Suprapubic skin (tissue), 4 donors: ENCODE measurements around the gene INSM1. TPM values are rescaled to one million over a fixed set of nuclear protein-coding genes. Genes with fewer than 3 reads are reported as not detected.

Source experiments
- DNase-seq, 2 donors: peaks; one replicate each; pipeline ENCODE4 v3.0.0-alpha.2; 2019; ENCODE audit warnings: low spot score in 2 of 2
- H3K27ac ChIP-seq: fragments of 200-600 bp; sonication (generic); one replicate; pipeline ENCODE4 v1.5.1; 2019
- H3K27me3 ChIP-seq: fragments of 200-600 bp; sonication (generic); one replicate; pipeline ENCODE4 v1.5.1; 2019
- H3K36me3 ChIP-seq: fragments of 200-600 bp; sonication (generic); one replicate; pipeline ENCODE4 v1.5.1; 2019
- H3K4me1 ChIP-seq: fragments of 200-600 bp; sonication (generic); one replicate; pipeline ENCODE4 v1.5.1; 2019
- H3K4me3 ChIP-seq: fragments of 200-600 bp; sonication (generic); one replicate; pipeline ENCODE4 v1.5.1; 2019; ENCODE audit warnings: mild to moderate bottlenecking
- H3K9me3 ChIP-seq: fragments of 200-600 bp; sonication (generic); one replicate; pipeline ENCODE4 v1.5.1; 2019
- EP300 ChIP-seq: sonication (generic); formaldehyde crosslinking; IDR thresholded peaks from one replicate; pipeline ENCODE4 v1.6.1; 2017; ENCODE audit warnings: antibody characterized with exemption
- POLR2A ChIP-seq, 2 donors: fragments of 450-650 bp; IDR thresholded peaks; one replicate each; pipeline ENCODE4 v1.6.1; 2017; ENCODE audit warnings: antibody characterized with exemption in 2 of 2, mild to moderate bottlenecking in 2 of 2, moderate library complexity in 2 of 2
- POLR2AphosphoS5 ChIP-seq, 3 donors: sonication (generic); formaldehyde crosslinking; IDR thresholded peaks; one replicate each; pipeline ENCODE4 v1.6.1; 2017; ENCODE audit warnings: antibody characterized with exemption in 3 of 3
- WGBS: methylation state at CpG from one replicate; pipeline ENCODE4 v1.1.5; 2018; 5-methylcytosine and 5-hydroxymethylcytosine counted together
- total RNA-seq, 4 donors: library from RNA; depleted of rRNA; stranded (reverse); fragments of >200 nt; gene quantifications; one replicate each; pipeline ENCODE4 v1.1.0, GENCODE V29; 2016
- TF ChIP-seq, protein P1 (sequence below), 2 donors: fragments of 200-600 bp in 1 of 2; fragments of 450-650 bp in 1 of 2; sonication (generic) in 1 of 2; IDR thresholded peaks; one replicate each; pipeline ENCODE4 v1.5.1; 2016 to 2019; ENCODE audit warnings: antibody characterized with exemption in 2 of 2, mild to moderate bottlenecking in 1 of 2, moderate library complexity in 1 of 2

INSM1 gene
- total RNA-seq, 4 donors from 2014 or later = not detected

DNA sequence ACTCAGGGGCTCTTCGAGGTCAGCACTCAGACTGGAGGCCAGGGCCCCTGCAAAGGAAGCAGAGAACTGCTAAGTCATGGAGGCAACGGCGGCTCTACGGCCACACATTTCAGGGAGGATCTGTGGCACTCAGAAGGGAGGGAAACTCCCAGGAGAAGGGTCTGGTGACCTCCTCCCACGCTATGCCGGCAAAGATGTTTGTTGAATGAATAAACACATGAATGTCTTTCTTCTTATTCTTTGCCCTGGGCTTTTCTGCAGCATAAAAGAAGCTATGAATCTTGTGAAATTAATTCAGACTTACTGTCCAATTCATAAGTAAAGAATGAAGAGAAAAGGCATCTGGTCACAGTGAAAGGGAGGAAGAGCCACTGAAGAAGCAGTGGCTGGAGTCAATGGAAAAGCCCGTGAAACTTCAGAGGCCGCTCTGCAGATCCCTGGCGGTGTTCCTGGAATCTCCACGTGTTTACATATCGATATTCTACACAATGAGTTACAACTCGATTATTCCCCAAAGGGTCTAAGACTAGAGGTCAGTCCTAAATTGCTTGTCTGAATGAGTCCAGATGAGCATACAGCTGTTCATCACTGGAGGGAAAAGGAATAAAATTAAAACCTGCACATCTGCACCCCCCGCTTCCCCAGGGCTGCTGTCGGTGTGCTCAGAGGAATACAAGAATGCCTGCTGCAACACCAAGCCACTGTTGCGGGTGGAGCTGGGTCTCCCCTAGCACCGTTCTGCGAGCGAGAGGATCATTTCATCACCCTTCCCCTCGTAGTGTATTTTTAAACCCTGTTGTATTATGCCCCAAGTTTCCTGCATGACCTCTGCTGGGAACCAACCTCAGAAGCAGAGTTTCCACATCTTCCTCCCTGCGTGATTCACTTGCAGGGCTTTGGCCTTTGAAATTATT, 25.6 kb downstream of the INSM1 start:
- Histone ChIP-seq H3K4me1 (no peaks in the 10 kb centered on the region), H3K9me3 (no peaks in the 10 kb centered on the region), H3K4me3 (no peak overlapping the region), H3K27me3 (no peaks in the 10 kb centered on the region), H3K27ac (no peak overlapping the region), H3K36me3 (peaks cover 31% of the 10 kb centered on the region)
- WGBS = 86% methylated on average over 20 of the region's 20 CpGs
- TF ChIP-seq EP300 (no peak), POLR2A (IDR thresholded peaks at IDR 0.05) (no peak), POLR2AphosphoS5 (IDR thresholded peaks at IDR 0.05) (no peak)
- TF ChIP-seq, protein P1, sequence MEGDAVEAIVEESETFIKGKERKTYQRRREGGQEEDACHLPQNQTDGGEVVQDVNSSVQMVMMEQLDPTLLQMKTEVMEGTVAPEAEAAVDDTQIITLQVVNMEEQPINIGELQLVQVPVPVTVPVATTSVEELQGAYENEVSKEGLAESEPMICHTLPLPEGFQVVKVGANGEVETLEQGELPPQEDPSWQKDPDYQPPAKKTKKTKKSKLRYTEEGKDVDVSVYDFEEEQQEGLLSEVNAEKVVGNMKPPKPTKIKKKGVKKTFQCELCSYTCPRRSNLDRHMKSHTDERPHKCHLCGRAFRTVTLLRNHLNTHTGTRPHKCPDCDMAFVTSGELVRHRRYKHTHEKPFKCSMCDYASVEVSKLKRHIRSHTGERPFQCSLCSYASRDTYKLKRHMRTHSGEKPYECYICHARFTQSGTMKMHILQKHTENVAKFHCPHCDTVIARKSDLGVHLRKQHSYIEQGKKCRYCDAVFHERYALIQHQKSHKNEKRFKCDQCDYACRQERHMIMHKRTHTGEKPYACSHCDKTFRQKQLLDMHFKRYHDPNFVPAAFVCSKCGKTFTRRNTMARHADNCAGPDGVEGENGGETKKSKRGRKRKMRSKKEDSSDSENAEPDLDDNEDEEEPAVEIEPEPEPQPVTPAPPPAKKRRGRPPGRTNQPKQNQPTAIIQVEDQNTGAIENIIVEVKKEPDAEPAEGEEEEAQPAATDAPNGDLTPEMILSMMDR (IDR thresholded peaks at IDR 0.05) = no peak
- DNase-seq = no peak

DNA sequence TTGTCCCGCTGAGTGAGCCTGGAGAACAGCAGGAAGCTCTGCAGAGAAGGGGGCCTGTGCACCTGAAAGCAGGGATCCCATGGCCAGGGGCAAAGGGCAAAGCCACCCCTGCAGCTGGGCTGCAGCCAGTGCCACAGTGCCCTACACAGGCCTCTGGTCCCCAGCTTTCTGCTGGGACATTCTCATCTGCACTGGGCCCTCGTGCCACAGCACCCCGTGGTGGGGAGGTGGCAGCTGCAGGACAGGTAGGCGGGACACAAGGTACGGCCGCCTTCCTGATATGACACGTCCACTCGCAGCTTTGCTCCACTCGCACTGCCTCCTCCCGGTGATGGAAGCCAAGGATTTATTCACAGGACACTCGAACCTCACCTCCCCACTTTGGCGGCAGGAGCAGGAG, 27.2 kb downstream of the INSM1 start:
- Histone ChIP-seq H3K27me3 (no peaks in the 10 kb centered on the region), H3K36me3 (peaks cover 30% of the 10 kb centered on the region), H3K4me3 (no peak overlapping the region), H3K4me1 (no peaks in the 10 kb centered on the region), H3K9me3 (no peaks in the 10 kb centered on the region), H3K27ac (no peak overlapping the region)
- WGBS = 89% methylated on average over 1 of the region's 12 CpGs
- TF ChIP-seq POLR2AphosphoS5 (IDR thresholded peaks at IDR 0.05) (no peak), POLR2A (IDR thresholded peaks at IDR 0.05) (no peak), EP300 (no peak)
- TF ChIP-seq, protein P1 (IDR thresholded peaks at IDR 0.05) = no peak
- DNase-seq = no peak

DNA sequence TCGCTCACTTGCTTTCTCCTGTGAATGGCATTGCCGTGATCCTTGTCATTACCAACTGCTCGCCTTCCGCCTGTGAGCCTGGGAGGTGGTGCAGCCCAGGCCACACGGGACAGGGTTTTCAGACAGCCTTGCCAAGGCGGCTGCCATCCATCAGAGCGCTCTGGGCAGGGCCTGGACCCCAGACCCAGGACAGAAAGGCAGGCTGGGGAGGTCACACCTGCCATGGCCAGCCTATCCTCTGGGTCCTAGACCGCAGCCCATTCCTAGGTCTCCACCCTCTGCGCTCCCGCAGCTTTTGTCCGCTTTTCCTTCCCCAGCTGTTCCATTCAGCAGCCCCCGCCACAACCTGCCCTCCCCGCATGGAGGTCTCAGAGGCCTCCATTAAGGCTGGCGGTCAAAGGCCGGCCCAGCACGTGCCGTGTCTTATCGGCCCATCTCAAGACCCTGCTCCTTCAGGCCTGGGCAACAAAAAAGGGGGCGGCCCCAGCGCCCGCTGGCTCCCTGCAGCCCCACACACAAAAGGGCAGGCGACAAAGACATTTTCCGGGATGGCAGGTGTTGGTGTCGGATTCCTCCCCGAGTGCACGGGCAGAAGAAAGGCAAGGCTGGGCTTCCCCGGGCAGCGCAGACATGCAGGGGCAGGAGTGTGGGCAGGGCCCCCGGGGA, 28.1 kb downstream of the INSM1 start:
- H3K4me1 ChIP-seq = no peaks in the 10 kb centered on the region
- H3K27ac ChIP-seq = no peak overlapping the region
- 85% methylated on average over 26 of the region's 29 CpGs for WGBS
- DNase-seq = no peak
- H3K9me3 ChIP-seq = no peaks in the 10 kb centered on the region
- no peak overlapping the region for H3K4me3 ChIP-seq
- peaks cover 25% of the 10 kb centered on the region for H3K36me3 ChIP-seq
- no peaks in the 10 kb centered on the region for H3K27me3 ChIP-seq
- TF ChIP-seq EP300 = no peak
- TF ChIP-seq, protein P1 (IDR thresholded peaks at IDR 0.05) = no peak
- TF ChIP-seq POLR2A (IDR thresholded peaks at IDR 0.05) = no peak
- no peak for TF ChIP-seq POLR2AphosphoS5 (IDR thresholded peaks at IDR 0.05)

DNA sequence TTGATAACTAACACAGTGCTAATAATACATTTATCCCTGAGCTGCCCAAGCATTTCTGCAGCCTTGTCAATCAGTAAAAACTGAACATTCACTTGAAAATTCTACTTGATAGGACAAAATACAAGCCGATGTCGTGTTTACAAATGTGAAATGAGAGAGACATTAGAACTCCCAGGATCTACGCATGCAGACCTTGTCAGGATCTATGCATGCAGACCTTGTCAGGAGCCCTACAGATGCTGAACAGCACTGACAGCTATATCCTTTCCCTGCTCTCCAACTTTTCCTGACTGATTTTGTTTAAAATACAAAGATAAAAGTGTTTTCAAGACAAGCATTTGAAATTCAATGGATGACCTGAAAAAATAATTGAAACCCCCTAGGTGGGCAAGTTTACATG, 28.9 kb downstream of the INSM1 start:
- Histone ChIP-seq H3K4me1 (no peaks in the 10 kb centered on the region), H3K36me3 (peaks cover 18% of the 10 kb centered on the region), H3K9me3 (no peaks in the 10 kb centered on the region), H3K27ac (no peak overlapping the region), H3K4me3 (no peak overlapping the region), H3K27me3 (no peaks in the 10 kb centered on the region)
- TF ChIP-seq POLR2A (IDR thresholded peaks at IDR 0.05) (no peak), POLR2AphosphoS5 (IDR thresholded peaks at IDR 0.05) (no peak), EP300 (no peak)
- TF ChIP-seq, protein P1 (IDR thresholded peaks at IDR 0.05) = no peak
- WGBS = 91% methylated on average over 3 of the region's 3 CpGs
- DNase-seq = no peak

DNA sequence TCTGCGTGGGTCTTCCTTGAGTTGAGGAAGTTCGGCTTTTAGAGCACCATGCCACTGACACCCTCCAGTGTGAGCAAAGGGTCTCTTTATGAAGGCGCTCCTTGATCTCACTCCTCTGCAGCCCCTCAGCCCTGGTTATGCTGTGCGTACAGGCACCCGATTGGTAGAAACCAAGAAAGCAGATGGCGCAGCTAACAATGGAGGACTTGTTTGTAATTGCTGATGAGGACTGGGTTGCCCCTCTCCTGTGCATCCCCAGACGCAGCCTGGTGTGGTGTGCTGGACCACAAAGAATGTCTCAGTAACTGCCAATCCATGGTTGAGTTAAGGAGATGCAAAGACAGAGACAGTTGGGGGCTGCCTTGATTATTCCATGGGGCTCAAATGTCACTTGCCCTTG, 30.2 kb downstream of the INSM1 start:
- no peaks in the 10 kb centered on the region for H3K27me3 ChIP-seq
- peaks cover 9% of the 10 kb centered on the region for H3K36me3 ChIP-seq
- H3K27ac ChIP-seq = no peak overlapping the region
- no peak for TF ChIP-seq POLR2AphosphoS5 (IDR thresholded peaks at IDR 0.05)
- TF ChIP-seq, protein P1 (IDR thresholded peaks at IDR 0.05) = no peak
- TF ChIP-seq POLR2A (IDR thresholded peaks at IDR 0.05) = no peak
- TF ChIP-seq EP300 = no peak
- no peaks in the 10 kb centered on the region for H3K4me1 ChIP-seq
- H3K9me3 ChIP-seq = no peaks in the 10 kb centered on the region
- WGBS = 95% methylated on average over 7 of the region's 7 CpGs
- no peak overlapping the region for H3K4me3 ChIP-seq
- DNase-seq = no peak
